NCI-H2171 (cell line): Measurements from ENCODE around the gene GUCD1.
"Not testable (repeated sequence)": the region's sequence is repeated elsewhere in the genome, so short reads cannot be mapped to it uniquely, and the experiment has no call there.

Experiments
- DNase-seq: peaks from one replicate; lab custom pipeline; 2025; lab: John Stamatoyannopoulos, UW

The GUCD1 gene

DNA sequence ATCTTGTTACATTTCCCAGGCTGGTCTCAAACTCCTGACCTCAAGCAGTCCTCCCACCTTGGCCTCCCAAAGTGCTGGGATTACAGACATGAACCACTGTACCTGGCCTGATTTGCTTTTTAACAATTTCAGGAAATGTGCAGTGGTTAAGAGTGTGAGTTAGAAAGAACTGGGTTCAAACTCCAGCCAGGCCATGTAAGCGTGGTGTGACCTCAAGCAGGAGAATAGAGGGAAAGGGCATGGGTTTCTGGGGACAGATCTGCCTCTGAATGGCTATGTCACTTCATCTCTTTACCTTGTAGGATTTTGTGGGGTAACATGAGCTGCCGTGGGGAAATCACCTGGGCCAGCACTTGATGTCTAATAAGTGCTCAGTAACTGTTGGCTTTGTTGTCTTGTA, 10.1 kb upstream of the GUCD1 start:
- DNase-seq: no peak

DNA sequence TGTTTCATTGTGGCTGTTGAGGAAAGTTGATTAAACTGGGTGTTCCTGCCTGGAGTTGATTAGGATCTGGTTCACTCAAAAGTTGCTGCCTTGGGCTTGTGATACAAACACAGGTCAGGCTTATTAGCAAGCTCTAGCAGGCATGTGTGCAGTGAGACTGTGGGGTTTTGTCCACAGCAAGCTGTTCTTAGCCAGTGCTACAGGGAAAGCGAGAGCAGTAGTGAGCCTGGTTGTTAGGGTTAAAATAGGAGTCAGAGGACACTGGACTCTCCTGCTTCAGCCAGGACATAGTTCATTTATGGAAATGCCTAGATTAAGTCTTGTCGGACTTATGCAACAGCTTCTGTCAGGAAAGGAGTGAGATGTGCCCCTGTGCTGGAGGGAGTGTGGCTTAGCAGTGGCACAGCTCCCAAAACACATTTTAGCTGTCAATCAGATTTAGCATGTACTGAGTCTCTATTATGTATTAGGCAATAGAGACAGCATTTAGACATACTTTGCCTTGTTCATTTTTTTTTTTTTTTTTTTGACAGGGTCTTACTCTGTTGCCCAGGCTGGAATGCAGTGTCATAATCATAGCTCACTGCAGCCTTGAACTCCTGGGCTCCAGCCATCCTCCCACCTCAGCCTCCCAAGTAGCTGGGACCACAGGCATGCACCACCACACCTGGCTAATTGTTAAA, 9.6 kb upstream of the GUCD1 start:
- DNase-seq: no peak

DNA sequence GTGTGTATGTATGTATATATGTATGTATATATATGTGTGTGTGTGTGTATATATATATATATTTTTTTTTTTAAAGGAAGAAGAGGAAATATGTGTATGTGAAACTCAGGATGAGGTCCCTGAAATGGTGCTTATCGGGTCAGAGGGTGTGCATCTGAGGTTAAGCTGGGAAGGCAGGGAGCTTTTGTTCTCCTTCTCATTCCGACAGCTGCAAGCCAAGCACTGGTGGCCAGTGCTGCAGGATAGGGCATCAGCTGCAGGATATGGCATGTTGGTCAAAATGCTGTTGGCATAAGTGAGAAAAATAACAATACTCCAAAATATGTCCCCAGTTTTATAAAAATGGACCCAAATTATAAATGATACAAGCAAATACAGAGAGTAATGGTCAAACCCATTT, 8.3 kb upstream of the GUCD1 start:
- no peak for DNase-seq

DNA sequence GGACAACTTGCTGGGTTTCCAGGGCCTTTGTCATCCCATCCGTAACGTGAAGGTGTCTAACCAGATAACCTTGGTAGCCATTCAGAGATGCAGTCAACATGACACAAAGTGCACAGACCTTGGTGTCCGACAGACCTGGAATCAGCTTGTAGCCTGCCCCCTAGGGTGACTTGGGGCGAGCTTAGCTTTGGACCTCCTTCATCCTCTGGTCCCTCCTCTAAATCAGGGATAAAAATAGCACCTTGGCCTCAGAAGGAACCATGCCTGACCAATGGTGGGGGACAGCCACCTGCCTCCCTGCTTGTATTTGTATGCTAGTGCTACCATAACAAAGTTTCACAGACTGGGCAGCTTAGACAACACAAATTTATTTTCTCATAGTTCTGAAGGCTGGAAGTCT, 4.5 kb upstream of the GUCD1 start:
- no peak for DNase-seq

DNA sequence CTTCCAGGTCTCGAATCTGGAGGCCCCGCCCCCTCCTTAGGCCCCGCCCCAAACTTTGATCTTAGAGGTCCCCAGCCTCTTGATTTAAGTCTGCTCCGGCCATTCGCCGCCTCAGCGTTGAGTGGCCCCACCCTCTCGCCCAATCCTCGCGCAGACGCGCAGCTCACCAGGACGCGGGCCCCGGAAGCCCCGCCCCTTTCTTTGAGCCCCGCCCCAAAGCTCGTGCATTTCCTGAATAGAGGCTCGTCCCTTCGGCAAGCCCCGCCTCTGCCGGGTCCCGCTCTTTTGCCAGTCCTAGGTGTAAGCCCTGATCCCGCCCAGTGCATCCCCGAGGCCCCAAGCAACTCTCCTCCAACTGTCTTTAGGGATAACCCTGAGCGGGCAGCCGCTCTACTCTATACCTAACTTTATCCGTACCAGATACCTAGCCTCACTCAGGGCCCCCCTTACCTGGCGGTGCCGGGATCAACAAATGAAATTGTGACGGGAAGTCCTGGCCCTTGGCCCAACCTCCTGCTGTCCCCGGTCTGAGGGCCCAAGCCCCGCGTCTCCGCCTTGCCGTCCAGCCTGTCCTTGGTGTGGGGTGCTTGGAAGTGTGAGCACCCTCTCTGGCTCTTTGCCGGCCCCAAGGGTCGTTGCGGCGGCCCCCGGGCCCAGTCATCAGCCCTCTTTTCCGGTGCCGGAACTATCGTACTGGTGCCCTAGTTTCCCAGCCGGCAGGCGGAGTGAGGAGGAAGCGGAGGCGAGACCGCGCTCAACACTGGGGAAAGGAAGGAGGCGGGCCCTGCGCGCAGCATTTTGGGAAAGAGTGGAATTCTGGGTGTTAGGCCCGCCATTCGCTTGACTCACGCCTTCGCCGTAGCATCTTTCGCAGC, 464 bp upstream of the GUCD1 start, which contains the start of gene SNRPD3:
SNRPD3 (plus strand) TSS at position 835 of the 875 bp plus-strand sequence. CDS start 1,676 bp downstream, outside the sequence.
- peak; percentile 98 for DNase-seq

DNA sequence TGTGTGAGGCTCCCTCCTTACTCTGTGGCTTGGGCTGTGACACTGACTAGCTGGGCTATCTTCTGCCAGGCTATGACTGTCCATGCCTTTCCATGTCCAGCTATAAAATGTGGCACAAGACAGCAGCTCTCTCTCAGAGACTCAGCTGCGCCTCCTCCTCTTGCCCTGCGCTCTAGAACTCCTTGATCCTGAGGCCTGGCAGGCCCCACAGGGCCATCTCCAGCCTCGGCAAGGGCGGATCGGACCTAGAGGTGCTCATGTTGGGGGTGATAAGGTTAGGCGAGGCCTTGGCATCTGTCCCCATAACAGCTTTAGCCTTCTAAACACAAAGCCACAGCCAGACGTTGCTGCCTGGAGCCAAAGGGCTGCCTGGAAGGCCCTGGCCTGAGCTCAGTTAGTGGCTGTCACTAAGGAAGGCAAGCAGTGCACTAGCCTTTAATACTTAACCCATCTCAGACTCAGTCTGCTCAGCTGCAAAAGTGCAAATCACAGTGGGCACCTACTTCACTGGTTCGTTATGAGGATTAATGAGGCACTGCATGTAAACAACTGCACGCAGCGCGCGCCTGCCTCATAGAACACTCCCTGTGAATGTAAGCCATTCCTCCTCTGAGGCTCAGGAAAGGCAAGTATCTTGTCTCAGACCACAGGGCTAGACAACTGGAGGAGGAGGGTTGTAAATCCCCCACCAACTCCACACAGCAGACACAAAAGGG, 1.2 kb downstream of the GUCD1 start:
- DNase-seq: no peak

DNA sequence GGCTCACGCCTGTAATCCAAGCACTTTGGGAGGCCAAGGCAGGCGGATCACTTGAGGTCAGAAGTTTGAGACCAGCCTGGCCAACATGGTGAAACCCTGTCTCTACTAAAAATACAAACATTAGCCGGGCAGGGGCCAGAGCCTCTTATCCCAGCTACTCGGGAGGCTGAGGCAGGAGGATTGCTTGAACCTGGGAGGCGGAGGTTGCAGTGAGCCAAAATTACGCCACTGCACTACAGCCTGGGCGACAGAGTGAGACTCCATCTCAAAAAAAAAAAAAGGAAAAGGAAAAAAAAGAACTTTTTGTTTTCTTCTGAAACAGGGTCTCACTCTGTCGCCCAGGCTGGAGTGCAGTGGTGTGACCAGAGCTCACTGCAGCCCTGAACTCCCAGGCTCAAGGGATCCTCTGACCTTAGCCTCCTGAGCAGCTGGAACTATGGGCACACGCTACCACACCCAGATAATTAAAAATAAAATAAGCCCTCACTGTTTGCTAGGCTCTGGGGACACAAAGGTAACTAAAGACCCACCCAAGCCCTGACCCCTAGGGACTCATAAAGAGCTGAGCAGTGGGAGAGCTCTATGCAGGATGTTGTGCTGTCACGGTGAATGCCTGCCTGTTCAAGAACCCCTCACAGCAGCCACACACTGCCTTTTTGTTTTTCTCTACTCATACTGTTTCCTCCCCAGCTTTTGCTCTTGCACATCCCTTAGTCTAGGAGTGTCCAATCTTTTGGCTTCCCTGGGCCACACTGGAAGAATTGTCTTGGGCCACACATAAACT, 2.2 kb downstream of the GUCD1 start:
- not testable (repeated sequence) for DNase-seq

DNA sequence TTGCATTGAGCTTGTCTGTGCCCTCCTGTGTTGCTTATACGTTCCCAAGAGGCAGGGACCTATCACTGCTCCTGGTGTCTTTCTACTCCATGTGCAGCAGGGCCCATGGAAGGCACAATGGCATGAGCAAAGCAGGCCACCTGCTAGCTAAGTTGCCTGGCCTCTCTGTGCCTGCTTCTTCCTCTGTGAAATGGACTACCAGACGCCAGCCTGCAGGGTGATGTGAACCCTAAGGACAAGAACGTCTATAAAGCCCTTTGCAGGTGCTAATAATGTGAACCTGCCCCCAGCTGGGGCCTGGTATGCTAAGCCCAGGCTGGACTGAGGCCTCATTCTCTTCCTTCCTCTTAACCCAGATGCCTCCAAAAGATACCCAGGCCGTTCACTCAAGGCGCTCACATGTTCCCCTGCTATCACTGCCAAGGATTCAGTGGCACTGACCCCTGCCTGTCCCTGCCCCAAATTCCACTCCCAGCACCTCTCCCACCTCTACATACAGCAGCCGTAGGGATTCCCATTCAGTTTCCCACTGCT, 4.0 kb downstream of the GUCD1 start:
- no peak for DNase-seq

DNA sequence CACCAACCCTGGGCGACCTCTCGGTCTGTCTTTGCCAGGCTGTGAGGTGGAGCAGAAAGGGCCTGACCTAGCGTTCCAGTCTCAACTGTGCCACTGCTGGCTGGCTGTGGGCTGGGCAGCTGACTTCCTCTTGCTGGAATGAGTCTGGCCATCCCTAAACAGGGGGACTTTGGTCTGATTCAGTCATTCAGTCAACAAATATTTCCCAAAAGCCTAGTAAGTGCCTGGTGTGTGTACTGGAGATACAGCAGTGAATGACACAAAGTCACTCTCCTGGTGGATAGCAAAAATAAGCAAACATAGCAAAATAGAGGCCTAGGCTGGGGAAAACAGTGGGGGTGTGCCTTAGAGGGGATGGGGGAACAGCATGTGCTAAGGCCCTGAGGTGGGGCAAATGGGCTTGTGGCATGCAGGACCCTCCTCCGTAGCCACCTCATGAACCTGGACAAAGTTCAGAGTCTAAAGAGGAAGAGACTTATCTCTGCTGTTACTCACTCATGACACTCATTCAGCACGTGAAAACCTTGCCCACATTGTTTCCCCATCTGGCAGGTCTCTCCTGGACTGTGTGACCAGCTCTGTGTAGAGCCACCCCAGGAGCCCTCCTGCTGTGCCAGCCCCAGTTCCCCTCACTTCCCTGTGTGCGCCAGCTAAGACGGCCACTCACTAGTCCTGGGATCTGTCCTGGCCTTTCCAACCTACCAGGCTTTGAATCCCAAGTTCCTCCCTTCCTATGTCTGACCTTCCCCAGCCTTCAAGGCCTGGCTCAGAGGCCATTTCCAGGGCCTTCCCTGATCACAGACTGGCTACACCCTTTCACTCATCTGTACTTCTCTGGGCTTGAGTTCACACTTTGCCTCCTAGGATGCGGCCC, 4.7 kb downstream of the GUCD1 start:
- no peak for DNase-seq

DNA sequence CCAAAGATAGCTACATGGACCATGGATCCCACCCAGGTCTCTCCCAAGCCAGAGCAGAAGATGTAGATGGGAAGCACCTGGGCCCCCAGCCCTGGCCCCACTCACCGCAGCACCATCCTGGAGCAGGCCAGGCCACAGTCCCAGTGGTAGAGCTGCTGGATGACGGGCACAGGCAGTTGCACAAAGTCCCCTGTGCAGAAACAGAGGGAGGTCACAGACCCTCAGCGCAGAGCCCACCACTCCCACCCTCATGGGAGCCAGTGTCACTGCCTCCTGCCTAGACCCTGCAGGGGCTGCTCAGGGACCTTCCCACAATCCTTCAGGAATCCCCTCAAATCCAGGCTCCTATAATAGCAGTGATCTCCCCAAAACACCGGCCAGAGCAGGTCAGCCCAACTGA, 6.1 kb downstream of the GUCD1 start:
- DNase-seq: no peak

DNA sequence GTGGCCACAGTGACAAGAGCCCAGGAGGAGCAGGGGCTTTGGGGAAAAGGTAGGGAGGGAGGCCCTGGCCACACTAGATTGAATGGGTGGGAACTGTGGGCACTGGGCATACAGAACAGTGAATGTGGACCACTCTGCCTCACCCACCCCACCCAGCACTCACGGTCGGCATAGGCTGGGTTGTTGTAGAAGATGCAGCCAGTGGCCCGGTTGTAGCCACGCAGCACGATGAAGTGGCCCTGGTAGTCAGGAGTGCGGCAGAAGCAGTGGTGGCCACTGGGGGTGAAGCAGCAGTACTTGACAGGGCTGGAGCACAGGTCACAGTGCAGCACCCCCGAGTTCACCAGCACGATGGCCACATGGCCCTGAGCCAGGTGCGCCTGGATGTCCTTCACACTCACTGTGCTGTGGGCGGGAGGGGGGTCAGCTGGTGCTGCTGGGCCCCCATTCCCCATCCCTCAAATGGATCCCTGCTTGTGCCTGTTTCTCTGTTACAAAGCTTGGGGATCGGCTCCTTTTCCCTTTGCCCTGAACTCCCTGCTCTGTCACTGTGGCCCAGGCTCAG, 11.2 kb downstream of the GUCD1 start:
- DNase-seq: no peak

DNA sequence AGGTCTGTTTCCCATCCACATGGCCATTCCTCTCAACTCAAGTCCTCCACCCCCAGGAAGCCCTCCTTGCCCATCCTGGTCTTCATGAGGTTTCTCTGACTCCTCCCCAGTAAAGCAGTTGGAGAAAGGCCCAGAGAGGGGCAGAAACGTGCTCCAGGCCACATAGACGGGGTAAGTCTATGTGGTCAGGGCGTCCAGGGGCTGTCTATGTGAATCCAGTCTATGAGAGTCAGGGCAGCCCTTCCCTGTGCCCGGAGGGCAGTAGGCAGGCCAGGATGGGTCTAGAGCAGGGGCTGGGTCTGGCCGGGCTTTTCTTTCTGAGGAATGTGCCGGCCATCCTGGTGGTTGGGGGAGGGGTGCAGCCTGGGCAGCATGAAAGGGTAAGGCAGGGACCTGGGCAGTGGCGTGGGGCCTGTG, 11.7 kb downstream of the GUCD1 start:
- DNase-seq: no peak

DNA sequence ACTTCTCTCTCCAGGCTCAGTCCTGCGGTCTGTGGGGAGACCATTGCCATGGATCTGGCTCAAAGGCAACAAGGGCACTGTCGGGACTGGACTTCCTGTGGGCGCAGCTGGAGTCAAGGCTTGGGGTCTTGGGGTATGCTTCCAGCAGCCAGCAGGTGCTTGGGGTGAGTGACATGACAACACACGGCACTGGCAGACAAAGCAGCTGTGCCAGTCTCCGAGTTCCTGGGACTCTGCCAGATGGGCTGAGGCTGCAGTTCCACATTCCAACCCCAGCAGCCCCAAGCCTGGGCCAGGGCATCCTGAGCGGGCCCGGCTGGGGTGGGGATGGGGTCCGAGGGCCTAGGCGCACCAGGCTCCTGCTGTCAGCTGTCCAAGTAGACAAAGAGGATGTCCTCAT, 12.3 kb downstream of the GUCD1 start:
- no peak for DNase-seq

DNA sequence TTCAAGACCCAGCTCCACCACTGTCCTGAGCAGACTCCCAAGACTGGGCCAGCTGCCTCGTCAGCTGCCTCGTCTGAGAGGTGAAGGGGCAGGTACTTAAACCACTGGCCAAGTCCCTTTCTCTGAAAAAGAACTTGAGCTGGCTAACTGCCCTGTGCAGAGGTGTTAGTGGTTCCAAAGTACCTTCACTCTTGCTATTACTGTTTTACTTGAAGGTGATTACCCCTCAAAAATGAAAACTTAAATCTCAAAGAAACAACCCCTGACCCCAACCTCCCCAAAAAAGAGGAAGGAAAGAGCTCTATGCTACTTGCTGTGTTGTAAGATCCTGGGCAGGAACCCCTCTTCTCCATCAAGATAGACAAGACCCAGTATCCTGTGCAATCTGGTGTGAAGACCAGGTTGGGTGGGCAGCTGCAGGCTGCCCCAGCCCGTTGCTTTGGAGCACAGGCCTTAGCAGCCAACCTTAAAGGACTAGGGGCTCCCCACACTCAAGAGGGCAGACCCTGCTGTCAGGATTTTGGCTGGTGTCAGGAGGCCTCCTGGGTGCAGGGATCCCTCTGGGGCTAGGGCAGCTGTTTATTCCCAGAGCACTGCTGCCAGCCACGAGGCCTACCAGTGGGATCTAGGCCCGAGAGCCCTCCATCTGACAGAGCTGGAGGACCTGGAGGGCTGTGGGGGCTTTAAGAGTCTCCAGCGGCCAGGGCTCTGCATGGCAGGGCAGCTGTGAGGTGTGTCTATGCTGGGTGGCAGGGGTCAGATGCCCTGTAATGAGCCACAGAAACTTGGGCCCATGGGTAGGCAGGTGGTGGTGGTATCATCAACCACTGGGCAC, 13.0 kb downstream of the GUCD1 start:
- no peak for DNase-seq

DNA sequence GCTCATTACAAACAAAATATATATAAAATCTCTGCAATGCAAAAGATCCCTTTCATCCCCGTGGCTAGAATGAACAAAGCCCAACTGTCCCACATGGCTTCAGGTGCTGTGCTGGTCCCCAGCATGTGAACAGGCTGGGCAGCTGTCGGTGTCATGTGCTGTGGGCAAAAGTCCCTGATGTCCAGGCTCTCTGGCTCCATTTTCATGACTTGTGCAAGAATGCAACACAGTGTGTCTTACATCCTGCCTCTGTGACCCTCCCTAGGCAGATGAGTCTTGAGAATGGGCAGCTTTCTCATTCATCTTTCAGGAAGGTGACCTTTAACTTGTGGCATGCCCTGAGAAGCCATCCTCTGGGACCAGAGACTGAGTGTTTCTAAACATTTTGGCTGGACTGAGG, 14.5 kb downstream of the GUCD1 start:
- DNase-seq: no peak

DNA sequence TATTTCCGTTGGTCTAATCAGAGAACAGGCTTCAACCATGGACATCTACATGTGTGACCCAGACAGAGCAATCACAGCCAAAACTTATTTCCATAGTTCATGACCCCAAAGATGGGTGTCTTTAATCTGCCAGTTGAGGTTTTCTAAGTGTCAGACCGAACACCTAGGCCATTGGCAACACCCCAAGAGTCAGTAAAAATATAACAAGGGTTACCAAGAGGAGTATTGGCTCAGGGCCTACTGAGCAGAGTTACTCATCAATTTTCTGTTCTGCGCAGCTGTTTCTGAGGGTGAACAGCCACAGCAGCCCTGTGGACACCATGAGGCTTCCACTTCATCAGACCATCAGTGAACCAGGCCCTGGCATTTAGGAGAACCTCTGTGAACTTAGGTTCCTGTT, 18.8 kb downstream of the GUCD1 start:
- no peak for DNase-seq

DNA sequence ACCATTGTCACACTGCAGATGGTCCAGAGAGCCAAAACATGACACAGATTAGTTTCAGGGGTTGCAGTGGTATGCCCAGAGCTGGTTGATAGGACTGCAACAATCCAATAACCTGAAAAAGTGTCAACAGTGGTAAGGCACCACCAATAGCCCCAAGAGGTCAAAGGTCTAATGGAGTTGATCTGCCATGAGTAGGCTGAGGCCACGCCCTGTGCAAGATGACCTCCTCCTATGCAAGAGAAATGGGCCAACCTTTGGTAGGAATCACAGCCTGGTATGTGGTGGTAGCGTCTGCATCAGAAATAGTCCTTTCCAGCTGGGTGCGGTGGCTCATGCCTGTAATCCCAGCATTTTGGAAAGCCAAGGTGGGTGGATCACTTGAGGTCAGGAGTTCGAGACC, 19.6 kb downstream of the GUCD1 start:
- no peak for DNase-seq

DNA sequence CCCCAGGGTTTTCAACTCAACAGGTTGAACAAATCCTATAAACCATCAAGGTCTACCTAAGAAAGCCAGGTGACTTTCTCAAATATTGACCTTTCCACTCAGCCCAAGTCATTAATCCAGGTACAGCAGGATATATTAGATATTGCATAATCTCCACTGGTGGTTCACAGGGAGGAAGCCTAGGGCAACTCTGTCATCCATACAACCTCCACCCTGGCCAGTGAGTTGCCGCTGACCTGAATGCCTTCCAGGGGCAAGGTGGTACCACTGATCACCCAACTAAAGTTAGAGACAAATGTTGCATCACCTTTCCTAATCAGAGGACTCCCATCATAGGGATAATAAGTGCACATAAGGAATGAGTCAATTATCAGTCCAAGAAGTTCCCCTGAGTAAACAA, 22.9 kb downstream of the GUCD1 start:
- DNase-seq: no peak

DNA sequence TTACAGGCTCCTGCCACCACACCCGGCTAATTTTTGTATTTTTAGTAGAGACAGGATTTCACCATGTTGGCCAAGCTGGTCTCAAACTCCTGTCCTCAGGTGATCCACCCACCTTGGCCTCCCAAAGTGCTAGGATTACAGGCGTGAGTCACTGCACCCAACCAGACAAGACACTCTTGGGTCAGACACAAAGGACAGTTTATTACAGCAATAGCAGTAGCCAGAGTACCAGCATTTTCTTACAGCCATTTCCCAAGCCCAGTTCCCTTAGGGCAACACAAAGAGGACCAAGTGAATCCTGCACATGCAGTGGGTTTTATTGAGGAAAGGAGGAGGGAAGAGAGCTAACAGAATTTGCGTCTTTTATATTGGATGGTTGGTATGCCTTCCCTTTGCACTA, 24.0 kb downstream of the GUCD1 start:
- not testable (repeated sequence) for DNase-seq
